WERI-Rb-1 (cell line): Measurements from ENCODE around the gene C1QTNF12.

ENCODE experiments used
- DNase-seq: peaks from one replicate; pipeline ENCODE4 v3.0.0-alpha.2; 2020
- H3K27ac ChIP-seq: fragments of 250-450 bp; sonication (Bioruptor Pico); 2 replicates; pipeline ENCODE4 v1.5.1; 2020; ENCODE audit warnings: mild to moderate bottlenecking, moderate library complexity
- H3K27me3 ChIP-seq: fragments of 250-450 bp; sonication (Bioruptor Pico); 2 replicates; pipeline ENCODE4 v1.5.1; 2021; ENCODE audit warnings: mild to moderate bottlenecking, low read depth, moderate library complexity; ENCODE audit not compliant: insufficient read depth, severe bottlenecking
- H3K36me3 ChIP-seq: fragments of 250-450 bp; sonication (Bioruptor Pico); 2 replicates; pipeline ENCODE4 v1.5.1; 2020; ENCODE audit warnings: mild to moderate bottlenecking, moderate library complexity
- H3K4me3 ChIP-seq: 2 replicates; pipeline ENCODE4 v1.5.1; 2011; ENCODE audit warnings: low read depth, mild to moderate bottlenecking, control low read depth, low read length
- H3K9me3 ChIP-seq: fragments of 250-450 bp; sonication (Bioruptor Pico); 2 replicates; pipeline ENCODE4 v1.5.1; 2021; ENCODE audit warnings: mild to moderate bottlenecking, moderate library complexity; ENCODE audit not compliant: severe bottlenecking
- TF ChIP-seq, protein P1 (sequence below): IDR thresholded peaks from 2 replicates; pipeline ENCODE4 v1.5.1; 2011; ENCODE audit warnings: low read depth, mild to moderate bottlenecking, control low read depth, inconsistent platforms, low read length

Gene C1QTNF12

DNA sequence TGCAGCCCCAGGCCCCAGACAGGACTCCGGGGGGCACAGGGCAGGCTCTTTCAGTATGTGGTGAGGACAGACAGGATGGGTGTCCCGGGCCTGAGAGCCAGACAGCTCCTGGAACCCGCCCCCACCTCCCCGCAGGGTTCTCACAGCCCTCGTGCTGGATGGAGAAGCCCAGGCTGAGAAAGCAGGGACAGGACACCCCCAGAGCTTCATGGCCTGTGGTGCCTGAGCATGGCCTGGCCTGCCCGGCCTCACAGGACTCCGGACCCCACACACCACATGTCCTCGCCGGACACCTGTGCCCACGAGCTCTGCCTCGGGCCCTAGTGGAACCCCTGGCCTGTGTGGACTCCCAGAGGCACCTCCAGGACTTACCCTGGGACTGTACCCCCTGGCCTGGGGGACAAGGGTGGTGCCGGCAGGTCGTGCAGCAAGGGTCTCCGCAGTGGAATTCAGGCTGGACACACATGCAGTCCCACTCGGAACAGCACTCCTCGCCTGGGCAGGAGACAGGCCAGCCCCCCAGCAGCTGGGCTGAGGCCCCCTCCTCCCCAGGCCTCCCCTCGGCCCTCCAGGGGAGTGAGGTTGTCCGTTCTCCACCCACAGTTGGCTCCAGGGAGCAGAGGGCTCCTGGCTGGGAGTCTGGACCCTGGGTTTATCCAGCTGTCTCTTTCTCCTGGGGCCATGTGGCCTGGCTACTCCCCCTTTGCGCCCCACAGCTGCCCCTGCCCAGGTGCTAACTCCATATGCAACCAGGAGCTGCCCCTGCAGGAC is 41.3 kb downstream of the C1QTNF12 start:
- Histone ChIP-seq H3K4me3 (no peak overlapping the region), H3K36me3 (no peaks in the 10 kb centered on the region), H3K27me3 (no peaks in the 10 kb centered on the region), H3K9me3 (no peaks in the 10 kb centered on the region), H3K27ac (no peak overlapping the region)
- TF ChIP-seq, protein P1, sequence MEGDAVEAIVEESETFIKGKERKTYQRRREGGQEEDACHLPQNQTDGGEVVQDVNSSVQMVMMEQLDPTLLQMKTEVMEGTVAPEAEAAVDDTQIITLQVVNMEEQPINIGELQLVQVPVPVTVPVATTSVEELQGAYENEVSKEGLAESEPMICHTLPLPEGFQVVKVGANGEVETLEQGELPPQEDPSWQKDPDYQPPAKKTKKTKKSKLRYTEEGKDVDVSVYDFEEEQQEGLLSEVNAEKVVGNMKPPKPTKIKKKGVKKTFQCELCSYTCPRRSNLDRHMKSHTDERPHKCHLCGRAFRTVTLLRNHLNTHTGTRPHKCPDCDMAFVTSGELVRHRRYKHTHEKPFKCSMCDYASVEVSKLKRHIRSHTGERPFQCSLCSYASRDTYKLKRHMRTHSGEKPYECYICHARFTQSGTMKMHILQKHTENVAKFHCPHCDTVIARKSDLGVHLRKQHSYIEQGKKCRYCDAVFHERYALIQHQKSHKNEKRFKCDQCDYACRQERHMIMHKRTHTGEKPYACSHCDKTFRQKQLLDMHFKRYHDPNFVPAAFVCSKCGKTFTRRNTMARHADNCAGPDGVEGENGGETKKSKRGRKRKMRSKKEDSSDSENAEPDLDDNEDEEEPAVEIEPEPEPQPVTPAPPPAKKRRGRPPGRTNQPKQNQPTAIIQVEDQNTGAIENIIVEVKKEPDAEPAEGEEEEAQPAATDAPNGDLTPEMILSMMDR: no peak
- no peak for DNase-seq

DNA sequence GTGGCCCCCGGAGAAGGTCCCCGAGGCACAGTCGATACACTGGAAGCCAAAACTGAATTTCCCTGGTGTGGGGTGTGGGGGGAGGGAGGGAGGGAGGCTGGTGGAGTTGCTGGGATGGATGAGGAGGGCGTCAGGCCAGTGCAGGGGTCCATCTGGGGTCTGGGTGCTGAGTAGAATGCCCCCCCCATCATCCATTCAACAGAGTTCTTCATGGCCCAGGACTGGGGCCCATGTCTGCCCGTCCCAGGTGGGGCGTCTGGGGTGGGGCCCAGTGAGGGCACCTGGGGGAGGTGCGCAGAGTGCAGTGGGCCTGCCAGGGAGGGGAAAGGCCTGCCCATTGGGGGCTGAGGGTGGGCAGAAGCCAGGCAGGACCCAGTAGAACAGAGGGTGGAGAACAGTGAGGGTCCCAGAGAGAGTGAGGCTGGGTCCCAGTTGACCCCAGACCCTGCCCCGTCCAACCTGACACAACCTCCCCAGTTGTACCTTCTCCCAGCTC is 42.0 kb downstream of the C1QTNF12 start:
- Histone ChIP-seq H3K4me3 (no peak overlapping the region), H3K9me3 (no peaks in the 10 kb centered on the region), H3K36me3 (no peaks in the 10 kb centered on the region), H3K27me3 (no peaks in the 10 kb centered on the region), H3K27ac (no peak overlapping the region)
- TF ChIP-seq, protein P1: no peak
- no peak for DNase-seq

DNA sequence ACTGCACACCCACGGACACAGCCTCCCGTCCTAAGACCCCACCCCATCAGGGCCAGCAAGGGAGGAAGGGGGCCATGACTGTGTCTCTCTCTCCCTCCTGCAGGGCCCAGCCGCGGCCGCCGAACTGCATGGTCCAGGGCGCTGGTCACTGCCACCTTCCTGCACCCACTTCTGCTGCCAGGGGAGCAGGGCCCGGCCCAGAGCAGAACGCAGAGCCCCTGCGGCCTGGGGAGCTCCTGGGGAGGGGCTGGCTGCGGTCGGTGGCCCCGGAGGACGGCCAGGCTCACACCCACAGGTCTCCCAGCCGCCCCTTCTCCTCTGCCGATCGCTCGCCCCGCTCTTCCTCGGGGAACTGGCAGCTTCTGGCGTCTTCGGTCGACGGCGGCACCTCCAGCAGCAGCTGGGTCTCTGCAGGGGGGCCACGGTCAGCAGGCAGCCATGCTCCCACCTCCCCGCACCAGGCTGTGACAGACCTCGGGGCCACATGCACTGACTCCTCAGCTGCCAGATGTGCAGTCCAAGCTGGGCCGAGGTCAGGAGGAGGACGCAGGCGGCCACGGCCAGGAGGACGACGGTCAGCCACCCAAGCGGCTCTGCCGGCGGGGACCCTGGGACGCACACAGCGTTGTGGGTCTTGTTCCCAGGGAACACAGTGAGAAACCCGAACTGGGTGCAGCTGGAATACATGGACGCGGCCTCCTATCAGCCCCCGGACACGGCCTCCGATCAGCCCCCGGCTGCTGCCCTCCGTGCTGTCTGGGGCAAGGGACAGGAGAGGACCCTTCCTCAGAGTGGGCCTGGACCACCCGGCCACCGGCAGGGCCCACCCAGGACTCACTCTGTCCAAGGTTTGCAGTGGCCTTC is 42.7 kb downstream of the C1QTNF12 start:
- Histone ChIP-seq H3K9me3 (no peaks in the 10 kb centered on the region), H3K27ac (no peak overlapping the region), H3K36me3 (no peaks in the 10 kb centered on the region), H3K4me3 (no peak overlapping the region), H3K27me3 (no peaks in the 10 kb centered on the region)
- no peak for DNase-seq
- TF ChIP-seq, protein P1: no peak

DNA sequence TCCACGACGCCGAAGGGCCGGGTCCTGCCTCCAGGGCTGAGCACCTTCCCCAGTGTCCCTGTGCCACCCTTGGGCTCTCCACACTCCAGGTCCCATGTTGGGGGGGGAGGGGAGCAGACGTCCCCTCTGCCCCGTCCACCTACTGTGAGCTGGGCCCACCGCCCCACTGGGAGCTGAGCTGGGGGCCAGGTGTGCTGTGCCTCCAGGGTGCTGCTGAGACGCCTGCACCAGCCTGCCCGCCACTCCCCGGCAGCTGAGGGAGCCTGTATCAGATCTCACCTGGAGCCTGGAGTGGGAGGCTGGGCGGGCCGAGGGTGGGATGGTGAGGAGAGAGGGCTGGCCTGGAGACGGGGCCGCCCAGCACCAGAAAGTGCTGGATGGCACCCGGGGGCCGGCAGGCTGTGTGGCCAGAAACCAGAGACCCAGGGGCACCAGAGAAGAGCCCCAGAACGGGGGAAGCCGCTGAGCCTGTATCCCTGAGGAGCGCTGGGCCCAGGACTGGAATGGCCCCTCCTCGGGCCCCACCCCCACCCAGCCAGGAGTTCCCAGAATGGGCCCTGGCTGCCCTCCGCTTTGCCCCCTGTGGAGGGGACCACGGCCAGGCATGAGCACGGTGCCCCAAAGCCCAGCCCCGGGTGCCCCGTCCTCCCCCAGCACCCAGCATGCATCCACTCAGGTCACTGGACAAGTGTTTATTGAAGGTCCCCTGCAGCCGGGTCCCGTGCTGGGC is 43.5 kb downstream of the C1QTNF12 start:
- no peak overlapping the region for H3K4me3 ChIP-seq
- no peak for DNase-seq
- TF ChIP-seq, protein P1: no peak

DNA sequence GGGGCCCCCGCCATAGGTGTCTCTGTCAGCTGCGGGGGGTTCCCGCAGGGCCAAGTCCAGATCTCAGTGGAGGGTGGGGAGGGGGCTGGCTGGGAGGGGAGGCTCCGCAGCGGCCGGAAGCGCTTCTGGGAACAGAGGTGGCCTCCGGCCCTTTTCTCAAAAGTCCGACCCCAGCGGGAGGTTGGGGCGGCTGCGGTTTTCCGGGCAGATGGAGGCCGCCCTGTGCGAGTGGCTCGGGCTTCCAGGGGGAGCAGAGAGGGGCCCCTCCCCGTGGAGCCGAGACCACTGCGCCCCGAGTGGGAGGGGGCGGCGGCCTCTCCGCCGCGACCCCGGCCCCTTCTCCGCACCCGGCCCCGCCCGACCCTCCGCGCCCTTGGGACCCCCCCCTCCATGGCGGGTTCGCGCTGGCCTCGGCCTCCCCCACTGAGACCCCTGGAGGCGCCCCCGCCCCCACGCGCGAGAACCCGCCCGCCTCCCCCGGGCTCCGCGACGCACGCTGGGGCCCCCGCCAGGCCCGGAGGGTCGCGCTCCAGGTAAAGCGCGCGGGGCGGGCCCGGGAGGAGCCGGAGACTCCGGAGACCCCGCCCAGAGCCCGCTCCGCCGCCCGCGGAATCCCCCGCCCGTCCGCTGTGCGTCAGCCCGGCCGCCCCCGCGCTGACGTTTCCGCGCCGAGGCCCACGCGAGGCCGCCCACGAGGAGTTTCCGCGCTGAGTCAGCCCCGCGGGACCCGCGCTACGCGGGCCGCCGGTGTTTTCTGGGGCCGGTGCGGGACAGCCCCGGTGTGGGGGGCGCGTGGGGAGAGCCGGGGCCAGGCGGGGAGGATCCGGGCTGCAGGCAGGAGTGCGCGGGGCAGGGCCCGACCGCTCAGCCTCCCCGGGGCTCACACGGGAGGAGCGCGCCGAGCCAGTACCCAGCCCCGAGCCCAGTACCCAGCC is 45.4 kb downstream of the C1QTNF12 start:
- Histone ChIP-seq H3K36me3 (no peaks in the 10 kb centered on the region), H3K27ac (peak overlapping the region; percentile 59), H3K27me3 (no peaks in the 10 kb centered on the region), H3K9me3 (no peaks in the 10 kb centered on the region), H3K4me3 (peak overlapping the region; percentile 50)
- TF ChIP-seq, protein P1: no peak
- DNase-seq: peak; percentile 58

More for the DNA sequence above, 43.5 kb downstream of the C1QTNF12 start:
- Histone ChIP-seq H3K36me3 (no peaks in the 10 kb centered on the region), H3K27ac (no peak overlapping the region), H3K27me3 (no peaks in the 10 kb centered on the region), H3K9me3 (no peaks in the 10 kb centered on the region)
